NCI-H82 treated with DMSO at 0.1 percent for 48 hours (cell line): ENCODE data around the gene TMEM101.
"Not testable (repeated sequence)": the region's sequence is repeated elsewhere in the genome, so short reads cannot be mapped to it uniquely, and the experiment has no call there.

ENCODE experiments used
- DNase-seq: peaks from one replicate; lab custom pipeline; 2025; ENCODE audit not compliant: unreplicated experiment; lab: John Stamatoyannopoulos, UW

The TMEM101 gene

GRCh38 chr17:44014437-44015172 lies at the start of gene TMEM101:
Gene TMEM101, minus strand, starts transcription at chr17:44014963. Its CDS starts 11 bp downstream, at chr17:44014952.
- peak; percentile 89 for DNase-seq

- DNase-seq, result no peak
Measured at GRCh38 chr17:44063704-44064639, 49.2 kb upstream of the TMEM101 start.

GRCh38 chr17:44062871-44063270 lies 48.1 kb upstream of the TMEM101 start:
- DNase-seq, result no peak

- no peak for DNase-seq
Measured at GRCh38 chr17:44061446-44061845, 46.7 kb upstream of the TMEM101 start.

- DNase-seq, result no peak
Measured at GRCh38 chr17:44059101-44059892, 44.5 kb upstream of the TMEM101 start.

- no peak for DNase-seq
Measured at GRCh38 chr17:44053125-44053872, 38.5 kb upstream of the TMEM101 start.

- DNase-seq, result no peak
Measured at GRCh38 chr17:44049294-44050060, 34.7 kb upstream of the TMEM101 start.

GRCh38 chr17:44046893-44047292 lies 32.1 kb upstream of the TMEM101 start:
- DNase-seq, result not testable (repeated sequence)

- no peak for DNase-seq
Measured at GRCh38 chr17:44045486-44045885, 30.7 kb upstream of the TMEM101 start.

- no peak for DNase-seq
Measured at GRCh38 chr17:44044071-44044470, 29.3 kb upstream of the TMEM101 start.

GRCh38 chr17:44043272-44043696 lies 28.5 kb upstream of the TMEM101 start:
- no peak for DNase-seq

- no peak for DNase-seq
Measured at GRCh38 chr17:44039829-44040635, 25.3 kb upstream of the TMEM101 start.

- no peak for DNase-seq
Measured at GRCh38 chr17:44038604-44039011, 23.8 kb upstream of the TMEM101 start.

- DNase-seq, result no peak
Measured at GRCh38 chr17:44037471-44037870, 22.7 kb upstream of the TMEM101 start.

GRCh38 chr17:44034688-44035087 lies 19.9 kb upstream of the TMEM101 start:
- not testable (repeated sequence) for DNase-seq

GRCh38 chr17:44033861-44034408 lies 19.2 kb upstream of the TMEM101 start:
- no peak for DNase-seq

GRCh38 chr17:44030482-44030881 lies 15.7 kb upstream of the TMEM101 start:
- DNase-seq, result no peak

- no peak for DNase-seq
Measured at GRCh38 chr17:44029736-44030135, 15.0 kb upstream of the TMEM101 start.

- DNase-seq, result no peak
Measured at GRCh38 chr17:44024853-44025252, 10.1 kb upstream of the TMEM101 start.
